MV-4-11 (cell line): ENCODE measurements around the gene RCAN2.

Source experiments
- DNase-seq: peaks from one replicate; lab custom pipeline; 2025; lab: John Stamatoyannopoulos, UW

Gene RCAN2

DNA sequence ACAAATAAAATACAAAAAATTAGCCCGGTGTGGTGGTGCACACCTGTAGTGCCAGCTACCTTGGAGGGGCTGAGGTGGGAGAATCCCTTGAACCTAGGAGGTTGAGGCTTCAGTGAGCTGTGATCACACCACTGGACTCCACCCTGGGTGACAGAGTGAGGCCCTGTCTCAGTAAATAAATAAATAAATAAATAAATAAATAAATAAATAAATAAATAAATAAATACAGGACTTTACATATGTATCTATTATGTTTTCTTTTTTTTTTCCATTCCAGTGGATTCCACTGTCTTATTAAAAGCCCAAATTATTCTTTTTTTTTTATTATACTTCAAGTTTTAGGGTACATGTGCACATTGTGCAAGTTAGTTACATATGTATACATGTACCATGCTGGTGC lies 279.3 kb downstream of the RCAN2 start:
- no peak for DNase-seq

DNA sequence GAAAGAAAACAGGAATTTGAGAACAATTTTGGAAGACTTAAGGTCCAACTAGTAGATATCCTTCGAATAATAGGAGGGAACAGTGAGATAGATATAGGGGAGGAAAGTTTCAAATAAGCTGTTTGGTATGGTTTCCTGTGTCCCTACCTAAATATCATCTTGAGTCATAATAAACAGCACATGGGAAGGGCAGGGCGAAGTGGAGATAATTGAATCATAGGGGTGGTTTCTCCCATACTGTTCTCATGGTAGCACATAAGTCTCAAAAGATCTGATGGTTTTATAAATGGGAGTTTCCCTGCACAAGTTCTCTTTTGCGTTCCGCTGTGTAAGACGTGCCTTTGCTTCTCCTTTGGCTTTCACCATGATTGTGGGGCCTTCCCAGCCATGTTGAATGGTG lies 281.0 kb downstream of the RCAN2 start:
- no peak for DNase-seq

DNA sequence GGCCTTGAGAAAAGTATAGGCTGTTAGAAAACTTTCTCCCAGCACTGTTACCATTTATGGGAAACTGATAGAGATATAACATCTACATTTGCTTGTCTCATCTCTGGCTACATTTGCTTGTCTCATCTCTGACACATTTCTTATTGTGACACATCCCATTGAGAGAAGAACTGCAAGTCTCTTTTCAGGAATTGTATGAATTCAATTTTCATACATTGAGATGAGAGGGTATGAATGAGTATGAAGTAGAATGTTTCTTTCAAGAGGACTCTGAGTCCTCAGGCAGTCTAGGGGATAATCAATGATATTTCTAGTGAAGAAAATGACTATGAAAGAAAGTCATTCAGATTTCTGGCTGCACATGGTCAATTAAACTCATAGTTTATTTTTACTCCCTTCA lies 282.9 kb downstream of the RCAN2 start:
- no peak for DNase-seq

DNA sequence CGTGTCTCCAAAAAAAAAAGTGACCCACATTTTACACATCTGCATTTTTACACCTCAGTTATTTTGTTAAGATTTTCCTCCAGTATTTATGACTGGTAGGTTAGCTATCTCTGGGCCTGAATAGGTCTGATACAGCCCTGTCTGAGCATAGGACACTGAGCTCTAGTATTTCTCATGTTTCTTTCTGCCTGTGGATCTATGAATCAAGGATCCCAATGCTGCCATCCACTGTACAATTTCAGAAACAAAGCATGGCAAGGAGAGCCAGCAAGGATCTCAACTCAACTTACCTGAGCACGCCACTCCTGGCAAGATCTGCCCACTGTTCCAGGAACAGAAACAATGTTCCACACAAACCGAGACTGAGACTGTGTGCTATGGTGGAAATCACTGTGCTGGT lies 284.1 kb downstream of the RCAN2 start:
- no peak for DNase-seq

DNA sequence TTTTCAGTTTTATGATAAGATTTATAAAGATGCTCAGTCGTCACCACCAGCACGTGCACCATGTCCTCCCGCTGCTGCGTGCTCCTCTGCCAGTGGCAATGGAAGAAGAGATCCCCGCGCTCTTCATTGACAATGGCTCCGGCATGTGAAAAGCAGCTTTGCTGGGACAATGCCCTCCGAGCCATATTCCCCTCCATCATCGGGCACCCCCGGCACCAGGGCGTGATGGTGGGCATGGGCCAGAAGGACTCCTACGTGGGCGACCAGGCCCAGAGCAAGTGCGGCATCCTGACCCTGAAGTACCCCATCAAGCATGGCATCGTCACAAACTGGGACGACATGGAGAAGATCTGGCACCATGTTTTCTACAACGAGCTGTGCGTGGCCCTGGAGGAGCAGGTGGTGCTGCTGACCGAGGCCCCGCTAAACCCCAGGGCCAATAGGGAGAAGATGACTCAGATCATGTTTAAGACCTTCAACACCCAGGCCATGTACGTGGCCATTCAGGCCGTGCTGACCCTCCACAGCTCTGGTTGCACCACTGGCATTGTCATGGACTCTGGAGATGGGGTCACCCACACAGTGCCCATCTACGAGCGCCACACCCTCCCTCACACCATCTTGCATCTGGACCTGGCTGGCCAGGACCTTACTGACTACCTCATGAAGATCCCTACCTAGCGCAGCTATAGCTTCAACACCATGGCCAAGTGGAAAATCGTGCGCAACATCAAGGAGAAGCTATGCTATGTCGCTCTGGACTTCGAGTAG lies 286.2 kb downstream of the RCAN2 start:
- DNase-seq, result no peak

DNA sequence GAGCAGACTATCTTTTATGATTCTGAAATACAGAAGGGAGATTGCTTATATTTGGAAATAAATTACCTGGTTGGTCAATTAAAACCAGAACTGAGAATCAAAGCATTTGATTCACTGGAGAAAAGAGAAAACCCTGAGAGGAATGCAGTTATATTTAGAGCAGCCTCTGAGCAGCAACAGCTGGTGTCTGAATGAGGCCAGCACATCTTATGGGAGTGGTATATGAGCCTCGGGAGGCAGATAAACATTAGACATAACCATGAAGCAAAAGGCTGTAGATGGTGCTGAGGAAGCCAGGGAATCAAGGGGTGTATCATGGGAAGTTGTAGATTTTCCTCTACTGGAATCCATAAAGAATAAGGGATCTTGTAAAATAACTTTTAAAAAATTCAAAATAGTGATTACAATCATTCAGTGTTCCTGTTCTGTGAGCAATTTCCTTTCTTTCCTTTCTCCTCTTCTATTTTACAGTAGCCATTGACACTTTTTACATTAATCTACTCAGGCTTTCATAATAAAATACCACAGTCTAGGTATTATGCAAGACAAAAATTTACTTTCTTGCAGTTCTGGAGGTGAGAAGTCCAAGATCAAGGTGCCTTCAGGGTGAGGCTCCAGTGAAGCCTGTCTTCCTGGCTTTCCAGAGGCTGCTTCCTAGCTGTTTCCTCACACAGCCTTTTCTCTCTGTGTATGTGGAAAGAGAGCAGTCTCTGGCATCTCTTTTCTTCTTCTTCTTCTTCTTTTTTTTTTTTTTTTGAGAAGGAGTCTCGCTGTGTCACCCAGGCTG lies 287.7 kb downstream of the RCAN2 start:
- no peak for DNase-seq

DNA sequence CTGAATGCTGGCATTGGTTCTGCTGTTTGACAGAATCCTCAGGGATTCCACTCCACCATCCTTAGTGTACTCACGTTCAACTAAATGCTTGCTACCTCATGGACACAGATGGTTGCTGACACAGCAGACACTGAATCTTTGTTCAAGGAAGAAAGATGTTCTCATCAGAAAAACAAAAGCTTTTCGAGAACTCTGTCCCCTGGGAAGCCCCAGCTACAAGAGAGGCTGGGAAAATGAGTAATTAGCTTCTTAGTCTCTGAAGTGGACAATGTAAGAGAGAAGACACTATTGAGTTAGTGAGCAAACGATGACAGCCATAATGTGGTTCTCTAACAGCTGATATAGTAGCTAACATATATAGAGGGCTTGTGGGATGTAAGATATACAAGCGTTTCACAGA lies 289.5 kb downstream of the RCAN2 start:
- DNase-seq, result no peak

DNA sequence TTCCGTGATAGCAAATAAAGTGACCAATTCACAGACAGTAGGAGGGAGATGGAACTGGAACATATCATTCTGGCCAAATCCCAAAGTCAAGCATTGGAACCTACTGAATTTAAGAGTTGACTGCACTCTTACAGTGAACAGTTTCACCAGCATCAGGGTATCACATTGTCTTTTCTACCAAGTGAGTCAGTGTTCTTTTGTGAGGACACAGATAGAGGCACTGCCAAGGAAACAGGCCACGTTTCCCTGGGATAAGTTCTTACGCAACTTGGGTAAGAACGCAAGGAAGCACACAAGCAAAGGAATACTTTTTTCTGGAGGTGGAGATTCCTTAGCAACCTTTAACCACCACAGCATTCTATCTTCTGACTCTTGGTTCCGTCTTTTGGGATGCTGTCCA lies 291.9 kb downstream of the RCAN2 start:
- DNase-seq, result no peak

DNA sequence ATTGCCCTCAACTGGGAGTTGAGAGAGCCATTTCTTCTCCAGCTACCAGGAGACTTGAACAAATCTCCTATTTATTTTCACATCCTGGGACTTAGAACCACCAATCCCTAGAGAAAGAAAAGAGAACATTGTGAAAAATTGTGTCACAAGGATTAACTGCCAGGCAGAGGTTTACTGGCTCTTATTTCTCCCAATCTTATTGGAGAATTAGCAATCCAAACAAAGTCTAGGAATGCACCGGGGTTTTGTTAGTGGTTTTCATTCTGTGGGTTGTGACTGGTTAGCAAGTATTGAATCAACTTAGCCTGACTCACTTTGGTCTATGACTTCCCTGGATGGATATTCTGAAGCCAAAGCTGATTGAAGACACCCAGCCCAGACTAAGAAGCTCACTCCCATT lies 299.3 kb downstream of the RCAN2 start:
- DNase-seq, result no peak

DNA sequence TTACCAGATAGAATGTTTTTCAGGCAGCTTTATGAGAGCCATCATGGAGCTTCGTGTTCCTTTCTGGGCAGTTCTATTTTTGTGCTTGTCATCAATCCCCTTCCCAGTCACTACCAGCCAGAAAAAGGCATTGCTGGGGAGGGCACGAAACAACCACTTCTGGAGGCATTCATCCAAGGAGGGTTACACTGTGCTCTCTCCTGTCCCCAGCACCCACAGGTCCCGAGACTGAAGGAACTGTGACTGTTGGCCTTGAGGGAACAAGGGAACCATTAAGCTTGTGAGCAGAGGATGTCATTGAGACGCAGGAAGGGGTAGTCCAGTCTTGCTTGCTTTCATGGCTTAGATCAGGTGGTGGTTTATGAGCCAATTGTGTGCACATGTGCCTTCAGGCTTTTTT lies 300.4 kb downstream of the RCAN2 start:
- DNase-seq, result no peak

DNA sequence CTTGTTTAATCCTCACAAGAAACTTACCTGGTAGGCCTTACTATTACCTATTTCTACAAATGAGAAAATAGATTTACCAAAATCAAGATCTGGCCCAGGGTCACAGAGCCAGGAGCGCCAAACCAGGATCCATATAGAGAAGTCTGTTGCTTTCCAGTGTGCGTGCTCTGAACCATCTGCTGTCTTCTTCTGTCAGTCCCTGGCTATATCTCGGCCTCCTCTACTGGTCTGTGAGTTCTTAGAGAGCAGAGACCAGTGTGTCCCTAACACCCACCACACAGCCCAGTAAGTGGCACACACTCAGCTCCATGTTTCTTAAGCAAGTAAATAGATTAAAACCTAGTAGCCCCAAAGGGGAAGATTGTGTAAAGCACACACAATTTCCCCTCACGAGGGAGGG lies 301.5 kb downstream of the RCAN2 start:
- DNase-seq, result no peak

DNA sequence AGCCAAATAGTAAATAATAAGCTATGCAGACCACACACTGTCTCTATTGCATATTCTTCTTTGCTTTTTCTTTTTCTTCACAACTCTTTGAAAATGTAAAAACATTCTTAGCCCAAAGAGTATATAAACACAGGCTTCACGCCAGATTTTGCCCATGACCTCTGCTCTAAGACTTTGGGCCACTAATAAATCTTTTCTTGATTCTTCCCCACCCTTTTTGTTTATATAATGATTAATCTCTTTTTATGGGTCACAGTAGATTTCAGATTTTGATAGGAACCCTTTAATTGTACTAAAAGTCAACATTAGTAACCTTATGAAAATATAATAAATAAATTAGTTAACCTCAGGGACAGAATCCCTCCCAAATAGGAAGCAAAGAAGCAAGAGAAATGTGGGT lies 304.7 kb downstream of the RCAN2 start:
- no peak for DNase-seq

DNA sequence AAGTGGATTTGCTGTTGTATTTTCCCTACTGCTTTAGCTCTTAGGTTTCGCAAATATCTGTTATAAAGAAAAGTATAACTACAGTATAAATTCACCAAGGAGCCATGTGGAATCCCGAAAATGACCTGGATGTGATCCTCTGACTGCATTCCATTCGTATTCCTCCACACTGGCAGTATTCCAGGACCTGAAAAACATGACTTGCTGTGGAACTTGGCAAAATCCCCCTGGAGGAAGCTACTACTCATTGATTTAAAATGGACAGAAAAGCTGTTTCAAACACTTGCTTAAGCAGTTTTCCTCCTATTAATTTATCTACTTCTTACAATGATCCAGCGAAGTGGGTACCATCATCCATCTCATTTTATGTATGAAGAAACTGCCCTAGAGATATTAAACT lies 307.1 kb downstream of the RCAN2 start:
- DNase-seq, result no peak

DNA sequence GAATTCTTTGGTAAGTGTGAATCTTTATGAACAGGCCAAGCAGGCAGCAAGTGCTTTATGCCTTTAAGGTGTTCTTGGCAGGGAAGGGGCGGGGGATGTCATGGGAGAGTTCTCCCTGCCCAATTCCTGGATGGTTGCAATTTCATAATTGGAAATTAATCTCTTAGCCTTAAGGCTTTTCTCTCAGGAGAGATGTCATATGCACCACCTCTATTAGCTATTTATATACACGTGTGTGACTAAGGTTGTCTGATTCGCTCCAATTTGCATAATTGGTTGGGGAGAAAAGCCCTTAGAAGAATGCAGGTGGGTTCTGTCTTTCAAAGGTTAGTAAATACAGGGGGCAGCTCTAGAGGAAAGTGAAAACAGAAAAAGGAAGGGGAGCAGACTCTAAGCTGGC lies 315.3 kb downstream of the RCAN2 start:
- no peak for DNase-seq

DNA sequence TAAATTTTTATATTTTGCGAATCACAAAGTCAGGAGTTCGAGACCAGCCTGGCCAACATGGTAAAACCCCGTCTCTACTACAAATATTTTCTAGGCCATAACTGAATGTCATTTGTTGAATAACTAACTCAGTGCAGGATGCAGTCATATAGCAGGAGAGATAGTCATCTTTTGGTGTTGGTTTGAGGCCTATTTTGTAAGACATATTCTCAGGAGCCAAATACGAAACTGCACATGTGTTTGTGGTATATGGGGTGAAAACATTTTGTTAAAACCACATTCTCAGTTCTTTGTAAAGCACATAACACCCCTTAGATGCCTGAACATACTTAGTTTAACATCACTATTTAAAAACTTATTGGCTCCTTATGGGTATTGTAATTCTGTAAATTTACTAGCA lies 315.8 kb downstream of the RCAN2 start:
- peak; percentile 15 for DNase-seq

DNA sequence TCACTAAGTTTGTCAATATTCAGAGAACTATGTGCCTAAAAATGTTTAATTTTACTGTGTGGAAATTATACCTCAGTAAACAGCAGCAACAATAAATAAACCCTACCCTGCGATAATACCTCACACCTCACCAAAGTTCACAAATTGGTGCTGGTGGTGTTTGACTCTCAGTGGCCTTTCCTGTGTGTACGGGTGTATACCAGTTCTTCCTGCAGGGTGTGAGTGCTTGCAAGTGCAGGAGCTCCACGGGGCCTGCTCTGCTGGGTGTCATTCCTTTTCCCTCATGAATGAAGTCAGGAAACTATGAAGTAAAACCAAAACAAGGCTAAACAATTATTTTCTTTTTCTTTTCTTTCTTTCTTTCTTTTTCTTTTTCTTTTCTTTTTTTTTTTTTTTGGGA lies 316.3 kb downstream of the RCAN2 start:
- DNase-seq, result no peak

DNA sequence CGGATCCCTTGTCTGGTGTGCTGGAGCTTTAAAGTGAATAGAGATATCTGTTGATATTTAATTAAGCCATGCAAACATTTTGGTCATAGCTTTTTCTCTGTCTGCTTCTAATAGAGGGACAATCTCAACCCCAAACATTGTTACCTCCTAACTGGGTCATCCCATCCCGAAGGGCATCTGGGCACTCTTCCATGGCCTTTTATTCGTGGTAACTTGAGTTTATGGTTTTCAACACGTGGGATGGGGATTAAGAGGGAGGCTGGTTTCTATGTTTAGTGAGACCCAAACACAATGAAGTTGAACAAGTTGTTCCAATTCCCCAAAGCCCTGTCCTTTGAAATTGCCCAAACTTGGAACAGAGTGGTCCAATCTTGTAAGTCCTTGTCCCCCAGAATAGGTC lies 319.1 kb downstream of the RCAN2 start:
- DNase-seq, result no peak
